Measurements from ENCODE around the gene CENPQ. TPM values are rescaled to one million over a fixed set of nuclear protein-coding genes. Genes with fewer than 3 reads are reported as not detected.

CENPQ gene
- total and polyA plus RNA-seq, 2 of the 13 experiments (the other 11 are each of a cell fraction or from before 2014, with no cell fraction given): 9.1 to 20.1 TPM

DNA sequence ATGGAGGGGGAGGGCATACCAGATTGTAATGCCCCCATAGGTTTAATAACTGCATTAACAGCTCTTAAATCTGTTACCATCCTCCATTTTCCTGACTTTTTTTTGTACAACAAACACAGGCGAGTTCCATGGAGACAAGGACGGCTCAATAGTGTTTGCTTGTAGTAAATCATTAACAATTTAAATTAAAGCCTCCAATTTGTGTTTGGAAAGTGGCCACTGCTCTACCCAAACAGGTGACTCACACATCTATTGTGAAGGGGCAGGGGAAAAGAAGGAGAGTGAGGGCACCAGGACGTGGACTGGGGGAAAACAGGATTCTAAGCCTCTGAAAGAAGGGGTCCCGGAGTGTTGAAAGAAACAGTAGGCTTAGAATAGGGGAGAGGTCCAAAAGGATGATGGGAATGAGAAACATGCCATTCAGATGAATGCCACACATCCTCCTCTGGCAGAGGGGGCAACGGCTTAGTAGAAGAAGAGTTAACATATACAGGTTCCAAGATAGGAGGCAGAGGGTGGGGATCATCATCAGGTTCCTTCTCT is 43.5 kb downstream of the CENPQ start (continued):
- peak; percentile 43; the same call in 1 of the 2 replicates for TF ChIP-seq NFIC (IDR thresholded peaks at IDR 0.05; ENCODE audit: low read length)
- TF ChIP-seq THAP11 (CRISPR knock-in tag; IDR thresholded peaks at IDR 0.05): no peak; the same call in 1 of the 2 replicates
- TF ChIP-seq, protein P1, sequence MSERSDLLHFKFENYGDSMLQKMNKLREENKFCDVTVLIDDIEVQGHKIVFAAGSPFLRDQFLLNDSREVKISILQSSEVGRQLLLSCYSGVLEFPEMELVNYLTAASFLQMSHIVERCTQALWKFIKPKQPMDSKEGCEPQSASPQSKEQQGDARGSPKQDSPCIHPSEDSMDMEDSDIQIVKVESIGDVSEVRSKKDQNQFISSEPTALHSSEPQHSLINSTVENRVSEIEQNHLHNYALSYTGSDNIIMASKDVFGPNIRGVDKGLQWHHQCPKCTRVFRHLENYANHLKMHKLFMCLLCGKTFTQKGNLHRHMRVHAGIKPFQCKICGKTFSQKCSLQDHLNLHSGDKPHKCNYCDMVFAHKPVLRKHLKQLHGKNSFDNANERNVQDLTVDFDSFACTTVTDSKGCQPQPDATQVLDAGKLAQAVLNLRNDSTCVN (CRISPR knock-in tag; IDR thresholded peaks at IDR 0.05; ENCODE audit: borderline replicate concordance): peak; percentile 28; the same call in 1 of the 2 replicates
- peak; percentile 31; the same call in 1 of the 2 replicates for TF ChIP-seq ELF3 (CRISPR knock-in tag; IDR thresholded peaks at IDR 0.05)
- TF ChIP-seq, protein P2, sequence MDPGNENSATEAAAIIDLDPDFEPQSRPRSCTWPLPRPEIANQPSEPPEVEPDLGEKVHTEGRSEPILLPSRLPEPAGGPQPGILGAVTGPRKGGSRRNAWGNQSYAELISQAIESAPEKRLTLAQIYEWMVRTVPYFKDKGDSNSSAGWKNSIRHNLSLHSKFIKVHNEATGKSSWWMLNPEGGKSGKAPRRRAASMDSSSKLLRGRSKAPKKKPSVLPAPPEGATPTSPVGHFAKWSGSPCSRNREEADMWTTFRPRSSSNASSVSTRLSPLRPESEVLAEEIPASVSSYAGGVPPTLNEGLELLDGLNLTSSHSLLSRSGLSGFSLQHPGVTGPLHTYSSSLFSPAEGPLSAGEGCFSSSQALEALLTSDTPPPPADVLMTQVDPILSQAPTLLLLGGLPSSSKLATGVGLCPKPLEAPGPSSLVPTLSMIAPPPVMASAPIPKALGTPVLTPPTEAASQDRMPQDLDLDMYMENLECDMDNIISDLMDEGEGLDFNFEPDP (CRISPR knock-in tag; conservative IDR thresholded peaks at IDR 0.05): 0 out of 2 replicates have a peak, but pooled peaks have one; percentile 45
- TF ChIP-seq, protein P3, sequence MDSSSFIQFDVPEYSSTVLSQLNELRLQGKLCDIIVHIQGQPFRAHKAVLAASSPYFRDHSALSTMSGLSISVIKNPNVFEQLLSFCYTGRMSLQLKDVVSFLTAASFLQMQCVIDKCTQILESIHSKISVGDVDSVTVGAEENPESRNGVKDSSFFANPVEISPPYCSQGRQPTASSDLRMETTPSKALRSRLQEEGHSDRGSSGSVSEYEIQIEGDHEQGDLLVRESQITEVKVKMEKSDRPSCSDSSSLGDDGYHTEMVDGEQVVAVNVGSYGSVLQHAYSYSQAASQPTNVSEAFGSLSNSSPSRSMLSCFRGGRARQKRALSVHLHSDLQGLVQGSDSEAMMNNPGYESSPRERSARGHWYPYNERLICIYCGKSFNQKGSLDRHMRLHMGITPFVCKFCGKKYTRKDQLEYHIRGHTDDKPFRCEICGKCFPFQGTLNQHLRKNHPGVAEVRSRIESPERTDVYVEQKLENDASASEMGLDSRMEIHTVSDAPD (CRISPR knock-in tag; IDR thresholded peaks at IDR 0.05): no peak
- TF ChIP-seq BHLHE40 (IDR thresholded peaks at IDR 0.05; ENCODE audit: low read length): no peak
- no peak for TF ChIP-seq XBP1 (CRISPR knock-in tag; IDR thresholded peaks at IDR 0.05)
- 0 out of 2 replicates have a peak, but pooled peaks have one; percentile 30 for TF ChIP-seq HMG20B (CRISPR knock-in tag; conservative IDR thresholded peaks at IDR 0.05)
- peak; percentile 30; the same call in 1 of the 2 replicates for TF ChIP-seq RARA (CRISPR knock-in tag; IDR thresholded peaks at IDR 0.05)
- peak; percentile 46; the same call in 1 of the 2 replicates for TF ChIP-seq ZBTB7B (CRISPR knock-in tag; IDR thresholded peaks at IDR 0.05)
- TF ChIP-seq, protein P4, sequence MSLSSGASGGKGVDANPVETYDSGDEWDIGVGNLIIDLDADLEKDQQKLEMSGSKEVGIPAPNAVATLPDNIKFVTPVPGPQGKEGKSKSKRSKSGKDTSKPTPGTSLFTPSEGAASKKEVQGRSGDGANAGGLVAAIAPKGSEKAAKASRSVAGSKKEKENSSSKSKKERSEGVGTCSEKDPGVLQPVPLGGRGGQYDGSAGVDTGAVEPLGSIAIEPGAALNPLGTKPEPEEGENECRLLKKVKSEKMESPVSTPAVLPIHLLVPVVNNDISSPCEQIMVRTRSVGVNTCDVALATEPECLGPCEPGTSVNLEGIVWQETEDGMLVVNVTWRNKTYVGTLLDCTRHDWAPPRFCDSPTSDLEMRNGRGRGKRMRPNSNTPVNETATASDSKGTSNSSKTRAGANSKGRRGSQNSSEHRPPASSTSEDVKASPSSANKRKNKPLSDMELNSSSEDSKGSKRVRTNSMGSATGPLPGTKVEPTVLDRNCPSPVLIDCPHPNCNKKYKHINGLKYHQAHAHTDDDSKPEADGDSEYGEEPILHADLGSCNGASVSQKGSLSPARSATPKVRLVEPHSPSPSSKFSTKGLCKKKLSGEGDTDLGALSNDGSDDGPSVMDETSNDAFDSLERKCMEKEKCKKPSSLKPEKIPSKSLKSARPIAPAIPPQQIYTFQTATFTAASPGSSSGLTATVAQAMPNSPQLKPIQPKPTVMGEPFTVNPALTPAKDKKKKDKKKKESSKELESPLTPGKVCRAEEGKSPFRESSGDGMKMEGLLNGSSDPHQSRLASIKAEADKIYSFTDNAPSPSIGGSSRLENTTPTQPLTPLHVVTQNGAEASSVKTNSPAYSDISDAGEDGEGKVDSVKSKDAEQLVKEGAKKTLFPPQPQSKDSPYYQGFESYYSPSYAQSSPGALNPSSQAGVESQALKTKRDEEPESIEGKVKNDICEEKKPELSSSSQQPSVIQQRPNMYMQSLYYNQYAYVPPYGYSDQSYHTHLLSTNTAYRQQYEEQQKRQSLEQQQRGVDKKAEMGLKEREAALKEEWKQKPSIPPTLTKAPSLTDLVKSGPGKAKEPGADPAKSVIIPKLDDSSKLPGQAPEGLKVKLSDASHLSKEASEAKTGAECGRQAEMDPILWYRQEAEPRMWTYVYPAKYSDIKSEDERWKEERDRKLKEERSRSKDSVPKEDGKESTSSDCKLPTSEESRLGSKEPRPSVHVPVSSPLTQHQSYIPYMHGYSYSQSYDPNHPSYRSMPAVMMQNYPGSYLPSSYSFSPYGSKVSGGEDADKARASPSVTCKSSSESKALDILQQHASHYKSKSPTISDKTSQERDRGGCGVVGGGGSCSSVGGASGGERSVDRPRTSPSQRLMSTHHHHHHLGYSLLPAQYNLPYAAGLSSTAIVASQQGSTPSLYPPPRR (CRISPR knock-in tag; IDR thresholded peaks at IDR 0.05; ENCODE audit: borderline replicate concordance): 0 out of 2 replicates have a peak, but pooled peaks have one; percentile 14
- TF ChIP-seq ZNF205 (CRISPR knock-in tag; IDR thresholded peaks at IDR 0.05): no peak
